ENCODE measurements around the gene EPHB1.

EPHB1 gene

DNA sequence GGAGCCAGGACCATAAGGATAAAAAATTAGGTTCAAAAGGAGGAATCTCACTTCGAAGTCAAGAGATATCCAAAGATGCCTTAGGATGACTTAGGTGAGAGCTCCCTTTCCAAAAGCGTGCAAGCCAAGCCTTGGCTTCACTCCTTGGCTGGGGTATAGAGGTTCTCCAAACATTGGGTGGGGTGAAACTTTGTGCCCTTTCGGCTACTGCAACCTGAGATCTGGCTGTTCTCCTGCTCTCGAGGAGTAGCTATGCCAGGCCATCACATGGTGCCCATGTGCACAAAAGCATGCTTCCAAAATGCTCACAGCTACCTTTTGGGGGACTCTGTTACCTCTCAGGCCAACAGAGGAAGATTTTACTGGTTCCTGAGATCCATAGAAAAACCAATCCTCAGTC is 373.8 kb downstream of the EPHB1 start:
- H3K27ac Mint-ChIP-seq: no peak overlapping the region
- ATAC-seq (replicated peaks) (no peak), DNase-seq (no peak)
- no peaks in the 10 kb centered on the region for H3K4me1 Mint-ChIP-seq
- no peak overlapping the region for H3K4me3 Mint-ChIP-seq
- H3K9me3 Mint-ChIP-seq: no peaks in the 10 kb centered on the region
- H3K27me3 Mint-ChIP-seq: no peaks in the 10 kb centered on the region
- no peaks in the 10 kb centered on the region for H3K36me3 Mint-ChIP-seq

DNA sequence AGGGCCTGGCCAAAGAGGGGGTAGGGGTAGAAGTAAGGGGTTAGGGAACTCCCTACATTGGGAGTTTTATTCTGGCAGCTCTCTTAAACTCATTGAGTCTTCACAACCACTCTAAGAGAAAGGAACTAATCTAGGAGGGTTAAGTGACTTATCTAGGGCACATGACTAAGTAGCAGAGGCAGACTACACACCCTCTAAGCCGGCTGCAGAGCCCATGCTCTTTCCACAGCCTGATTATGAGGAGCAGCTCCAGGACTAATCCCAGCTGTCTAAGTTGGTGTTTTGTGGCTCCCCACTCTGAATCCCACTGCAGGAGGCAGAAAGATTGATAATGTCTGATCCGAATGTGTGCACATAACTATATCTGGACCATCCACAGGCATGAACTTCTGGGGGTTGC is 374.6 kb downstream of the EPHB1 start:
- ATAC-seq (replicated peaks) (no peak), DNase-seq (no peak)
- Mint-ChIP-seq H3K9me3 (no peaks in the 10 kb centered on the region), H3K36me3 (no peaks in the 10 kb centered on the region), H3K4me3 (no peak overlapping the region), H3K4me1 (no peaks in the 10 kb centered on the region), H3K27me3 (no peaks in the 10 kb centered on the region), H3K27ac (no peak overlapping the region)

GRCh38 chr3:135170732-135171131 is 375.7 kb downstream of the EPHB1 start:
- Mint-ChIP-seq H3K4me3 (no peak overlapping the region), H3K27me3 (no peaks in the 10 kb centered on the region), H3K27ac (no peak overlapping the region), H3K4me1 (no peaks in the 10 kb centered on the region), H3K36me3 (no peaks in the 10 kb centered on the region), H3K9me3 (no peaks in the 10 kb centered on the region)
- ATAC-seq (replicated peaks) (no peak), DNase-seq (no peak)

GRCh38 chr3:135172191-135172869 is 377.3 kb downstream of the EPHB1 start:
- Mint-ChIP-seq H3K4me1 (no peaks in the 10 kb centered on the region), H3K36me3 (no peaks in the 10 kb centered on the region), H3K9me3 (no peaks in the 10 kb centered on the region), H3K27ac (no peak overlapping the region), H3K27me3 (no peaks in the 10 kb centered on the region), H3K4me3 (no peak overlapping the region)
- DNase-seq: no peak
- ATAC-seq (replicated peaks): no peak

- Mint-ChIP-seq H3K9me3 (peaks cover 5 to 6% of the 10 kb centered on the region in 2 donors), H3K4me3 (no peak overlapping the region), H3K27me3 (peaks cover 0 to 6% of the 10 kb centered on the region in 2 donors), H3K4me1 (no peaks in the 10 kb centered on the region), H3K36me3 (peaks cover 0 to 4% of the 10 kb centered on the region in 2 donors), H3K27ac (no peak overlapping the region)
- no peak for DNase-seq
- no peak for ATAC-seq (replicated peaks)
Measured at GRCh38 chr3:135175728-135176277, 380.7 kb downstream of the EPHB1 start.

DNA sequence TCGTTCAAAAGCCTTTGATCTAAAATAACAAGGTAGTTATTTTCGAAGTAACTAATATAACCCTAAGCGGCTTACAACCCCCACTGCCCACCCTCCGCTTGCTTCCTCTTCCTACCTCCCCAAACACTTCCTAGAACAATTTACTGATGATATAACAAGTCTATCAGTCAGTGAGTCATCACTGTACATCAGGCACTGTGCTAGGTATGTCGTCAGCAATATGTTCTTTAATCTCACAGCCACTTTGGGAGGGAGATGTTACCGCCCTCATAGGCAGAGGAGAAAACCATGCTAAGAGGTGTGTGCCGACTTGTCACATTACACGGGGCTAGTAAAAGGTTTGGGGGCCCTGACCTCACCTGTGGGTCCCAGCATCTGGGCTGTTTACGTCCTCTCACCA is 381.8 kb downstream of the EPHB1 start:
- no peak overlapping the region for H3K27ac Mint-ChIP-seq
- H3K9me3 Mint-ChIP-seq: peaks cover 5 to 10% of the 10 kb centered on the region in 2 donors
- no peaks in the 10 kb centered on the region for H3K4me1 Mint-ChIP-seq
- no peak for DNase-seq
- ATAC-seq (replicated peaks): no peak
- H3K27me3 Mint-ChIP-seq: peaks cover 0 to 6% of the 10 kb centered on the region in 2 donors
- H3K36me3 Mint-ChIP-seq: peaks cover 0 to 4% of the 10 kb centered on the region in 2 donors
- H3K4me3 Mint-ChIP-seq: no peak overlapping the region

GRCh38 chr3:135178566-135178965 is 383.5 kb downstream of the EPHB1 start:
- Mint-ChIP-seq H3K4me1 (no peaks in the 10 kb centered on the region), H3K9me3 (peaks cover 5 to 10% of the 10 kb centered on the region in 2 donors), H3K27me3 (peaks cover 3 to 6% of the 10 kb centered on the region in 2 donors), H3K36me3 (peaks cover 0 to 4% of the 10 kb centered on the region in 2 donors), H3K27ac (no peak overlapping the region), H3K4me3 (no peak overlapping the region)
- ATAC-seq (replicated peaks) (no peak), DNase-seq (no peak)

GRCh38 chr3:135181408-135181807 is 386.3 kb downstream of the EPHB1 start:
- no peak for ATAC-seq (replicated peaks)
- peaks cover 0 to 4% of the 10 kb centered on the region in 2 donors for H3K36me3 Mint-ChIP-seq
- no peak for DNase-seq
- peaks cover 5 to 12% of the 10 kb centered on the region in 2 donors for H3K9me3 Mint-ChIP-seq
- H3K27ac Mint-ChIP-seq: no peak overlapping the region
- no peak overlapping the region for H3K4me3 Mint-ChIP-seq
- H3K27me3 Mint-ChIP-seq: peaks cover 6 to 9% of the 10 kb centered on the region in 2 donors
- H3K4me1 Mint-ChIP-seq: no peaks in the 10 kb centered on the region

DNA sequence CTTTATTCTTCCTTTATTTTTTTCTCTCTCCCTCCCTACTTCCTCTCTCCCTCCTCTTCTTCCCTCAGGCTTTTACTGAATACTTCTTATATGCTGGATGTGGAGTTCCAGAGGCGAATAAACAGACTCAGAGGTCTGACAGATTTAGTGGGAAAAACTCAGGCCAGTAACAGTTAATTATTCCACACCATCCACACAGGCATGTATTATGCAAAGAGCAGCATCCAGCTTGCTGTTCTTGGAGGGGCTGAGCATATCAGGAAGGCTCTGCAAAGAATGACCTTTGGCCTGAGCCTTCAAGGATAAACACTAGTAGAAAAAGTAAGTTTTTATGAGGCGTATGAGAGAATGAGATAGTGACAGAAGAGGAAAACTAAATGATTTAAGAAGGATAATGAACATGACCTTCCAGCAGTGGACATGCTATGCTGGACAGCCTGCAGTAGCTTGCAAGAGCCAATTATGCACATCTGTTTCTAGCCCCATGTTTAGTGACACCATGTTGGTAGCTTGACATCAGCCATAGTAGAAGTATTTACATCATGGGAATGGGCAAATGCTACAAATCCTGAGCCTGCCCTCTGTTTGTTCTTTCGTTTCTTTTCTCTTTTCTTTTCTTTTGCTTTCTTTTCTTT is 387.4 kb downstream of the EPHB1 start:
- Mint-ChIP-seq H3K27ac (no peak overlapping the region), H3K27me3 (peaks cover 6 to 9% of the 10 kb centered on the region in 2 donors), H3K4me1 (no peaks in the 10 kb centered on the region), H3K36me3 (peaks cover 0 to 4% of the 10 kb centered on the region in 2 donors), H3K9me3 (peaks cover 5 to 12% of the 10 kb centered on the region in 2 donors), H3K4me3 (no peak overlapping the region)
- ATAC-seq (replicated peaks): no peak
- DNase-seq: no peak

GRCh38 chr3:135190658-135191057 is 395.6 kb downstream of the EPHB1 start:
- DNase-seq (no peak), ATAC-seq (replicated peaks) (no peak)
- no peak overlapping the region for H3K27ac Mint-ChIP-seq

DNA sequence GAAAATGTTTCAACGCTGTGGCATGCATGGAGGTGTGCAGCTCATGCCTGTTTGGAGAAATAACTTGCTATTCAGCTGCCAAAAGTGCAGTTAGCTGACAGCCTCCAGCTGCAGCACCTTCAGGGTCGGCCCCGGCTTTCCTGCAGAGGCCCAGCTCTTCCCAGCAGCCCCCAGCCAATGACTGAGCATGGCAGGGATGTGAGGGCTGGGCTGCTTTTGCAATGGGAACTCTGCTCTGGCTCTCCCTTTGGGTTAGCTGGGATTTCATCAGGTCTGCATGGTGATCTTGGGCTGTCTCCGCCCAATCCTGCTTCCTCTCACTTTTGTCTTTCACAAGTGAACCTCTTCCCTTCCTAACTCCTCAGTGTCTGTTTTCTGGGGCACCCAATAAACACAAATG is 396.6 kb downstream of the EPHB1 start:
- Mint-ChIP-seq H3K9me3 (peaks cover 4 to 6% of the 10 kb centered on the region in 2 donors), H3K27ac (no peak overlapping the region)
- no peak for ATAC-seq (replicated peaks)

More at GRCh38 chr3:135190658-135191057, 395.6 kb downstream of the EPHB1 start:
- Mint-ChIP-seq H3K4me3 (no peak overlapping the region), H3K36me3 (no peaks in the 10 kb centered on the region), H3K4me1 (no peaks in the 10 kb centered on the region), H3K9me3 (peaks cover 2 to 6% of the 10 kb centered on the region in 2 donors), H3K27me3 (no peaks in the 10 kb centered on the region)

DNA sequence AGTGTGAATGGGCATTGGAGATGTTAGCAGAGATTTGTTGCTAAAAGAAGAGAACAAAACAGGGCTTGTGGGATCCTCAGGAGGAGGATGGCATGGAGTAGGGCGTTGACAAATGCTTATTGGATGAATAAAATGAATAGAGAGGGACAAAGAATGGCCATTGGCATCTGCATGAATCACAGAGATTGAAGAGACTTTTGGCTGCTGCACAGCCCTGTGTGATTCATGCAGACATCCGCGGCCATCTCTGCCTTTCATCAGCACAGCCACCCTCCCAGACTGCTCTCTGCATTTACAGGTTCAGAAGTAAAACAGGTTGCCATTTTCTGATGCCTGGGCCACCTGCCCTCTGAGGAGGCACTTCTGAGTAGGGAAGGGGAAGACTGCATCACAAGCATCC is 397.9 kb downstream of the EPHB1 start:
- peaks cover 4 to 6% of the 10 kb centered on the region in 2 donors for H3K9me3 Mint-ChIP-seq
- DNase-seq (no peak), ATAC-seq (replicated peaks) (no peak)
- H3K4me3 Mint-ChIP-seq: no peak overlapping the region
- H3K27me3 Mint-ChIP-seq: no peaks in the 10 kb centered on the region
- H3K4me1 Mint-ChIP-seq: no peaks in the 10 kb centered on the region
- H3K27ac Mint-ChIP-seq: no peak overlapping the region
- no peaks in the 10 kb centered on the region for H3K36me3 Mint-ChIP-seq

More for the DNA sequence above, 396.6 kb downstream of the EPHB1 start:
- DNase-seq: no peak
- H3K36me3 Mint-ChIP-seq: no peaks in the 10 kb centered on the region
- H3K27me3 Mint-ChIP-seq: no peaks in the 10 kb centered on the region
- H3K4me1 Mint-ChIP-seq: no peaks in the 10 kb centered on the region
- no peak overlapping the region for H3K4me3 Mint-ChIP-seq

- Mint-ChIP-seq H3K27ac (no peak overlapping the region), H3K36me3 (no peaks in the 10 kb centered on the region), H3K4me1 (no peaks in the 10 kb centered on the region), H3K9me3 (peaks cover 4 to 6% of the 10 kb centered on the region in 2 donors), H3K4me3 (no peak overlapping the region), H3K27me3 (no peaks in the 10 kb centered on the region)
- DNase-seq: no peak
- ATAC-seq (replicated peaks): peak in 1 of 2 donors; percentile 37
Measured at GRCh38 chr3:135197246-135197645, 402.2 kb downstream of the EPHB1 start.

- no peak for DNase-seq
- Mint-ChIP-seq H3K4me3 (no peak overlapping the region), H3K36me3 (peaks cover 0 to under 1% of the 10 kb centered on the region in 2 donors), H3K9me3 (peaks cover under 1 to 2% of the 10 kb centered on the region in 2 donors), H3K4me1 (no peaks in the 10 kb centered on the region), H3K27ac (no peak overlapping the region), H3K27me3 (no peaks in the 10 kb centered on the region)
- no peak for ATAC-seq (replicated peaks)
Measured at GRCh38 chr3:135197856-135198255, 402.8 kb downstream of the EPHB1 start.

- Mint-ChIP-seq H3K27me3 (no peaks in the 10 kb centered on the region), H3K9me3 (peaks cover 4% of the 10 kb centered on the region in 2 donors), H3K36me3 (peaks cover 0 to 3% of the 10 kb centered on the region in 2 donors), H3K27ac (no peak overlapping the region), H3K4me3 (no peak overlapping the region), H3K4me1 (no peaks in the 10 kb centered on the region)
- peak; percentile 3 for DNase-seq
- ATAC-seq (replicated peaks): peak; percentile 80 to 82
Measured at GRCh38 chr3:135199137-135199536, 404.1 kb downstream of the EPHB1 start.
